Ascending aorta (tissue), 2 donors: ENCODE measurements around the gene SUSD6. TPM values are rescaled to one million over a fixed set of nuclear protein-coding genes. Genes with fewer than 3 reads are reported as not detected.
A peak's percentile ranks its signal among the peaks of the same experiment; 100 is the strongest.

Experiments used
- DNase-seq, 2 donors: peaks; one replicate each; pipeline ENCODE4 v3.0.0-alpha.2; 2019; ENCODE audit warnings: low spot score in 2 of 2
- H3K27ac ChIP-seq, 2 donors: fragments of 200-600 bp; sonication (generic); one replicate each; pipeline ENCODE4 v1.5.1; 2016 to 2017; ENCODE audit warnings: mild to moderate bottlenecking in 1 of 2
- H3K27me3 ChIP-seq: fragments of 200-600 bp; sonication (generic); one replicate; pipeline ENCODE4 v1.5.1; 2017
- H3K36me3 ChIP-seq, 2 donors: fragments of 200-600 bp; sonication (generic); one replicate each; pipeline ENCODE4 v1.5.1; 2016
- H3K4me1 ChIP-seq, 2 donors: fragments of 200-600 bp; sonication (generic); one replicate each; pipeline ENCODE4 v1.5.1; 2016 to 2017; ENCODE audit warnings: mild to moderate bottlenecking in 1 of 2
- H3K4me3 ChIP-seq, 2 donors: fragments of 200-600 bp; sonication (generic); one replicate each; pipeline ENCODE4 v1.5.1; 2016 to 2017; ENCODE audit warnings: mild to moderate bottlenecking in 1 of 2
- H3K9me3 ChIP-seq, 2 donors: fragments of 200-600 bp; sonication (generic); one replicate each; pipeline ENCODE4 v1.5.1; 2016
- CTCF ChIP-seq, 3 experiments: fragments of 200-600 bp in 2 of 3; fragments of 450-650 bp in 1 of 3; sonication (generic) in 2 of 3; IDR thresholded peaks; one replicate each; pipeline ENCODE4 v1.5.1; 2016 to 2019; ENCODE audit warnings: antibody characterized with exemption in 3 of 3, mild to moderate bottlenecking in 1 of 3, moderate library complexity in 1 of 3
- intact Hi-C: fragments of 100-400 bp; cut with DNase I; formaldehyde crosslinking; loops from one replicate; pipeline ENCODE4 v1.15.1; 2023
- total RNA-seq: library from RNA; depleted of rRNA; stranded (reverse); fragments of >200 nt; gene quantifications from one replicate; pipeline ENCODE4 v1.1.0, GENCODE V29; 2016

SUSD6 gene
- total RNA-seq, 1 donor from 2014 or later = 23.3 TPM

DNA sequence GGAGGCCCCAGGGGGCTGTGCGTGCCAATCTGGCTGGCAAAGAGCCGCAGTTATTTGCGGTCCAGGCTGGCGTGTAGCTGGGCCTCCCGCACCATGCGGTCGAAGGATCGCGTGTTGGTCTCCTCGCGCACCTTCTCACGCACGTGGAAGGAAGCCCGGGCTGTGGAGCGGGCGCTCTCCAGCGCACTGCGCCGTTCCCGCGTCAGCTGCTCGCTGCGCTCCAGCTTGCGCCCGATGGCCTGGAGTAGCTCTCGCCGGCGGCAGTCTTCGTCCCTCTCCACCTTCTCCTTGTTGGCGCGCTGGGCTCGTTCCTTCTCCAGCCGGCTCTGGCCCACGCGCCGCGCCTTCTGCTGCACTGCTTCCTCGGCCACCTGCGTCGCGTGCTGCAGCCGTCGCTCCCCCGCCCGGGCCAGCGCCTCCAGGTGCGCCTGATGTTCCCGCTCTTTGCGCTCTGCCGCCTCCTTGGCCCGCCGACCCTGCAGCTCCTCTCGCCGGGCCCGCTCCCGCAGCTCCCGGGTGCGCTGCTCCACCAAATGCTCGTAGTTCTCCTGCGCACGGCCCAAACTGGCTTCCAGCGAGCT is 39.9 kb upstream of the SUSD6 start:
- no peaks in the 10 kb centered on the region for H3K9me3 ChIP-seq
- peak overlapping the region; percentile 56 to 68 for H3K4me3 ChIP-seq
- TF ChIP-seq CTCF (IDR thresholded peaks at IDR 0.05) = no peak
- peaks cover 25% of the 10 kb centered on the region for H3K27me3 ChIP-seq
- intact Hi-C loops = no loop called here
- H3K36me3 ChIP-seq = no peaks in the 10 kb centered on the region
- H3K27ac ChIP-seq = no peak overlapping the region
- H3K4me1 ChIP-seq = peaks cover 9 to 19% of the 10 kb centered on the region in 2 donors
- no peak for DNase-seq

- peaks cover 9 to 19% of the 10 kb centered on the region in 2 donors for H3K4me1 ChIP-seq
- intact Hi-C loops = no loop called here
- DNase-seq = no peak
- H3K36me3 ChIP-seq = no peaks in the 10 kb centered on the region
- H3K27ac ChIP-seq = no peak overlapping the region
- no peak for TF ChIP-seq CTCF (IDR thresholded peaks at IDR 0.05)
- peaks cover 25% of the 10 kb centered on the region for H3K27me3 ChIP-seq
- no peaks in the 10 kb centered on the region for H3K9me3 ChIP-seq
- H3K4me3 ChIP-seq = peak overlapping the region; percentile 56 to 68
Observed at GRCh38 chr14:69572030-69572840, 39.2 kb upstream of the SUSD6 start.

- Histone ChIP-seq H3K9me3 (no peaks in the 10 kb centered on the region), H3K27ac (no peak overlapping the region), H3K4me3 (peak overlapping the region; percentile 56 to 68), H3K27me3 (peaks cover 25% of the 10 kb centered on the region), H3K36me3 (no peaks in the 10 kb centered on the region), H3K4me1 (peaks cover 9 to 19% of the 10 kb centered on the region in 2 donors)
- DNase-seq = no peak
- no peak for TF ChIP-seq CTCF (IDR thresholded peaks at IDR 0.05)
- intact Hi-C loops = no loop called here
Observed at GRCh38 chr14:69572841-69573135, 38.6 kb upstream of the SUSD6 start.

DNA sequence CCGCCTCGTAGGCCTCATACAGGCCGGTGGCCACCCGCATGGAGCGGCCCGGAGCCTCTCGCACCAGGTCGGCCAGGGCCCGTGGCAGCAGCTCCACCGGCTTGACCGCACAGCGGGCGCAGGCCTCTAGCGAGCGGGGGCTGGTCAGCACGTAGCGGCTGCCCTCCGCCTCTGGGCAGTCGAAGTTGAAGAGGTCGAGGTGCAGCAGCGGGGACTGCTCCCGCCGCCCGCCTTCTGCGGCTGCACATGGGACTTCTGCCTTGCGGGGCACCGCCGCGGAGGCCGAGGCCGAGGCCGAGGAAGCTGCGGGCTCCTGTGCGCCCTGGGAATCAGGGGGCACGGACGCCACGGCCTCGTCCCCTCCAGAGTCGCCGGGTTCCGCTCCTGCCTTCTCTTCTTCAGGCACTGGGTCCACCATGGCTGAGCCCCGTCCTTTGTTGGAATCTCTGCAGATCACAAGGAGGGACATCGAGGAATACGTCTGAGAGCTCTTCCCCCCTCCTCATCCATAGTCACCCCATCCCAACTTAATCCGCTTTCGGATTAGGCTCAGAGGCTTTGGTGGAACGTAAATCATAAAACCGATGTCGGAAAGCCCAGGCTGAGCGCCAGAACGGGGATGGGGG is 38.1 kb upstream of the SUSD6 start:
- Histone ChIP-seq H3K4me3 (peak overlapping the region; percentile 18 to 68), H3K36me3 (no peaks in the 10 kb centered on the region), H3K4me1 (peaks cover 9 to 19% of the 10 kb centered on the region in 2 donors), H3K27me3 (peaks cover 25% of the 10 kb centered on the region), H3K27ac (no peak overlapping the region), H3K9me3 (no peaks in the 10 kb centered on the region)
- intact Hi-C loops = no loop called here
- DNase-seq = no peak
- no peak for TF ChIP-seq CTCF (IDR thresholded peaks at IDR 0.05)

- peaks cover 25% of the 10 kb centered on the region for H3K27me3 ChIP-seq
Observed at GRCh38 chr14:69573831-69574262, 37.5 kb upstream of the SUSD6 start.

More at GRCh38 chr14:69573831-69574262, 37.5 kb upstream of the SUSD6 start:
- intact Hi-C loops = no loop called here
- TF ChIP-seq CTCF (IDR thresholded peaks at IDR 0.05) = no peak
- no peak for DNase-seq
- no peaks in the 10 kb centered on the region for H3K9me3 ChIP-seq
- peaks cover 9 to 19% of the 10 kb centered on the region in 2 donors for H3K4me1 ChIP-seq
- peak overlapping the region; percentile 18 to 68 for H3K4me3 ChIP-seq
- no peaks in the 10 kb centered on the region for H3K36me3 ChIP-seq
- H3K27ac ChIP-seq = no peak overlapping the region
